PC-3 (cell line): Measurements from ENCODE around the gene FAM13A.

Source experiments
- CTCF ChIP-seq: fragments of 300-600 bp; sonication (generic); conservative IDR thresholded peaks from 2 replicates; pipeline ENCODE4 v1.5.1; 2017; ENCODE audit warnings: antibody characterized with exemption, low read depth, mild to moderate bottlenecking, low read length
- EZH2 ChIP-seq: fragments of 300-600 bp; sonication (generic); IDR thresholded peaks from one replicate; pipeline ENCODE4 v1.6.1; 2017; ENCODE audit warnings: antibody characterized with exemption, mild to moderate bottlenecking, low read length; ENCODE audit not compliant: unreplicated experiment
- EZH2phosphoT487 ChIP-seq: fragments of 300-600 bp; sonication (generic); IDR thresholded peaks from 2 replicates; pipeline ENCODE4 v1.6.1; 2018; ENCODE audit warnings: mild to moderate bottlenecking, antibody characterized with exemption, low read length, borderline replicate concordance

GRCh38 chr4:88794087-88794690, 262.8 kb downstream of the FAM13A start:
- TF ChIP-seq CTCF: no peak
- TF ChIP-seq EZH2: no peak
- no peak for TF ChIP-seq EZH2phosphoT487
